GM10847 (cell line): ENCODE data around the gene CDC42.

Source experiments
- POLR2A ChIP-seq: IDR thresholded peaks from 2 replicates; pipeline ENCODE4 v1.6.1; 2011; ENCODE audit not compliant: insufficient read length; ENCODE audit errors: extremely low read depth

CDC42 gene

GRCh38 chr1:22052115-22053016 is at the start of gene CDC42:
CDC42 (plus strand) TSS chr1:22052709; CDS start chr1:22078479, 25,770 bp downstream.
- TF ChIP-seq POLR2A: peak; percentile 96

- TF ChIP-seq POLR2A: no peak
Observed at GRCh38 chr1:22018583-22019559, 33.6 kb upstream of the CDC42 start.

- TF ChIP-seq POLR2A: no peak
Observed at GRCh38 chr1:22021061-22021460, 31.4 kb upstream of the CDC42 start.

GRCh38 chr1:22024485-22025367 is 27.8 kb upstream of the CDC42 start:
- peak; percentile 21 for TF ChIP-seq POLR2A

- peak; percentile 81 for TF ChIP-seq POLR2A
Observed at GRCh38 chr1:22025368-22026155, 26.9 kb upstream of the CDC42 start.

GRCh38 chr1:22026924-22027289 is 25.6 kb upstream of the CDC42 start:
- no peak for TF ChIP-seq POLR2A

- TF ChIP-seq POLR2A: no peak
Observed at GRCh38 chr1:22030057-22030456, 22.5 kb upstream of the CDC42 start.

- TF ChIP-seq POLR2A: no peak
Observed at GRCh38 chr1:22030473-22030872, 22.0 kb upstream of the CDC42 start.

- TF ChIP-seq POLR2A: no peak
Observed at GRCh38 chr1:22031214-22031962, 21.1 kb upstream of the CDC42 start.

GRCh38 chr1:22037520-22037919 is 15.0 kb upstream of the CDC42 start:
- TF ChIP-seq POLR2A: no peak

GRCh38 chr1:22038036-22038435 is 14.5 kb upstream of the CDC42 start:
- TF ChIP-seq POLR2A: no peak

GRCh38 chr1:22039594-22040285 is 12.8 kb upstream of the CDC42 start:
- TF ChIP-seq POLR2A: peak; percentile 34

- no peak for TF ChIP-seq POLR2A
Observed at GRCh38 chr1:22040286-22040623, 12.3 kb upstream of the CDC42 start.
